ENCODE measurements around the gene STX4.
"Not testable (repeated sequence)": the region's sequence is repeated elsewhere in the genome, so short reads cannot be mapped to it uniquely, and the experiment has no call there.

The STX4 gene

GRCh38 chr16:31007684-31008083 is 25.7 kb upstream of the STX4 start:
- no peak for DNase-seq
- H3K27ac Mint-ChIP-seq, result no peak overlapping the region
- no peaks in the 10 kb centered on the region for H3K9me3 Mint-ChIP-seq
- H3K27me3 Mint-ChIP-seq, result peaks cover 21% of the 10 kb centered on the region
- peaks cover 27% of the 10 kb centered on the region for H3K4me1 Mint-ChIP-seq
- ATAC-seq, result no peak
- no peak overlapping the region for H3K4me3 Mint-ChIP-seq

DNA sequence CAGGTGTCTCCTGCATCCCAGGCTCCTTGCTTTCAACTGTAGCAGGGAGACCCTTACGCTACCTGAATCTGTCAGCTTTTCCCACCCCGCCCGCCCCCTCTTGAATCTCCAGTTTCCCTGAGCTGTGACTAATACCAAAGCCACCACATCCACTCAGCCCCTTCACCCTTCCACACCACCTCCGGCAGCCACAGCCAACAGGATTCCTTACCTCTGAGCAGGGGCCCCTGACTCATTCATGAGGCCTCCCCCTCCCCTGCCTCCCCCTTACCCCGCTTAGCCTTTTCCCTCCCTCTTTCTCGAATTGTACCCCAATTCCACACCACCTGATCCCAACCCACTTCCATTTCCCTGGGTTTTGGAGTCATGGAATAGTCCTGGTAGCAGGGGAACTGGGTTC is 25.2 kb upstream of the STX4 start:
- Mint-ChIP-seq H3K27ac (no peak overlapping the region), H3K4me1 (peaks cover 27% of the 10 kb centered on the region), H3K9me3 (no peaks in the 10 kb centered on the region), H3K27me3 (peaks cover 26% of the 10 kb centered on the region), H3K4me3 (no peak overlapping the region)
- ATAC-seq (no peak), DNase-seq (no peak)

GRCh38 chr16:31008551-31008950 is 24.8 kb upstream of the STX4 start:
- Mint-ChIP-seq H3K27me3 (peaks cover 30% of the 10 kb centered on the region), H3K4me1 (peaks cover 27% of the 10 kb centered on the region), H3K4me3 (no peak overlapping the region), H3K27ac (no peak overlapping the region), H3K9me3 (no peaks in the 10 kb centered on the region)
- ATAC-seq (no peak), DNase-seq (no peak)

- no peak for ATAC-seq
- Mint-ChIP-seq H3K27ac (no peak overlapping the region), H3K27me3 (peaks cover 35% of the 10 kb centered on the region), H3K9me3 (no peaks in the 10 kb centered on the region), H3K4me3 (no peak overlapping the region), H3K4me1 (peaks cover 27% of the 10 kb centered on the region)
- no peak for DNase-seq
These were observed 24.2 kb upstream of the STX4 start for GRCh38 chr16:31009120-31009519.

DNA sequence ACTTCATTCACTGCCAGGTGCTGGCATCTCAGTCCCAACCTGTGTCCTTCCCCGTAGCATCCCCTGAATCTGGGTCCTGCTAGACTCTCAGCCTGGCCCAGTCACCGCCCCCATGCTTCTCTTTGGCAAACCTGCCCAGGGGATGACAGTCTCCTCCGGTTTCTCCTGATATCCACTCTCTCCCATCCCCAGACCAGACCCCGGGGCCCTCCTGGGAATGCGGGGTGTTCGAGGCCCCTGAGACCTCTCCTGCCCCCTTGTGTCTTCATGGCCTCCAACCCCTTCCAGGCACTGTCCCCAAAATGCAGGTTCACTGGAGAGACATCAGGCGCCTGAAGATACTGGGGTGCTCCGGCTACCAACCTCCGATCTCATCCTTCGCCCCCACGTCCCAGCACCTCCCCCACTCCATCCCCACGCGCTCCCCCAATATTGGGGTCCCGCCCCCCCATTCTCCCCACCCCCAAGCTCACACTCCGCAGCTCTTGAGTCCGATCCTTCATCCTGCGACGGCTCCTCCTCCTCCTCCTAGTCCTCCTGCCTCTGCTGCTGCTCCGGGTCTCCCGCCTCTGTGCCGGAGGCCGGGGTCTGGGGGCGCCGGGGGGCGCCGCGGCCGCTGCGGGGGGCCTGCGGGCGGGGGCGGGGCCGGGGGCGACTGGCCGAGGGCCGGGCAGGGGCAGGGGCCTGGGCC is 23.3 kb upstream of the STX4 start:
- Mint-ChIP-seq H3K4me3 (peak overlapping the region; percentile 59 to 76), H3K4me1 (peaks cover 27% of the 10 kb centered on the region), H3K27me3 (peaks cover 36% of the 10 kb centered on the region), H3K27ac (peak overlapping the region; percentile 57 to 67), H3K9me3 (no peaks in the 10 kb centered on the region)
- DNase-seq (no peak), ATAC-seq (peak; percentile 44)

DNA sequence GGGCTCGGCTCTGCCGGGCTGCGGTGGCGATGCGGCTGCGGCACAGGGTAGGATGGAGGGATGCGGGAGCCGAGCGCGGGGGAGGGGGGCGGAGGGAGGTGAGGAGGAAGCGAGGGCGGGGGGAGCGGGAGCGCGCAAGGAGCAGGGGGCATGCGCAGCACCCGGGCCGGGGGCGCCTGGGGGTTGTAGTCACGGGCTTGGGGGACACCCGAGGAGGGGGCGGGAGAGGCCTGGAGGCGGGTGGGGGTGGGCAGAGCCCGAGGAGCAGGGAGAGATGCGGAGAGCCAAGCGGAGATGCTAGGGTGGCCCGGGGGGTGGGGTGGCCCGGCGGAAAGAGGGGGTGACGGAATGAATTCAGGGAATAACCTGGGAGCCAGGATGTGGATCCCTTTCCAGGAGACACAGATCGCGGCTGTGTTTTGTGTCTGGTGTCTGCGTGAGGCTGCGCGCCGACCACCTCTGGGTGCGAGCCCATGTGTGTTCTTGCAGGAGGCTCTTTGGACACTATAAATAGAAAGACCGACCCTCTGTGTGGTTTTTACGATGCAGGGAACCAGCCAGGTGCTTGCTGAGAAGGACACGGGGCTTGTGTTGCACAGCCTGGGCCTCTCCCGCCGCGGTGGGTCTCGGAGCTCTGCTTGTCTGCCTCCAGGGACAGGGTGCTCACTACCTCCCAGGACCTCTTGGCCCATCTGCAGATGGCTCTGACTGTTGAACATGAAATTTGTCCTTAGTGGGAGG is 22.6 kb upstream of the STX4 start, which contains the start of gene STX1B:
STX1B (minus strand) TSS at position 54 of the 741 bp plus-strand sequence. CDS start 242 bp downstream, outside the sequence.
- Mint-ChIP-seq H3K4me1 (peaks cover 27% of the 10 kb centered on the region), H3K4me3 (peak within 1 kb of the TSS; percentile 61 to 76), H3K27me3 (peaks cover 43% of the 10 kb centered on the region), H3K27ac (peak within 1 kb of the TSS; percentile 67 to 81), H3K9me3 (no peaks in the 10 kb centered on the region)
- ATAC-seq (peak; percentile 56), DNase-seq (peak in 1 of 2 donors; percentile 32)

- Mint-ChIP-seq H3K4me1 (peaks cover 27% of the 10 kb centered on the region), H3K4me3 (peak overlapping the region; percentile 61 to 71), H3K27ac (peak overlapping the region; percentile 58 to 71), H3K27me3 (peaks cover 47% of the 10 kb centered on the region)
- ATAC-seq, DNase-seq, H3K9me3 Mint-ChIP-seq: not testable (repeated sequence)
These were observed 21.5 kb upstream of the STX4 start for GRCh38 chr16:31011815-31012214.

DNA sequence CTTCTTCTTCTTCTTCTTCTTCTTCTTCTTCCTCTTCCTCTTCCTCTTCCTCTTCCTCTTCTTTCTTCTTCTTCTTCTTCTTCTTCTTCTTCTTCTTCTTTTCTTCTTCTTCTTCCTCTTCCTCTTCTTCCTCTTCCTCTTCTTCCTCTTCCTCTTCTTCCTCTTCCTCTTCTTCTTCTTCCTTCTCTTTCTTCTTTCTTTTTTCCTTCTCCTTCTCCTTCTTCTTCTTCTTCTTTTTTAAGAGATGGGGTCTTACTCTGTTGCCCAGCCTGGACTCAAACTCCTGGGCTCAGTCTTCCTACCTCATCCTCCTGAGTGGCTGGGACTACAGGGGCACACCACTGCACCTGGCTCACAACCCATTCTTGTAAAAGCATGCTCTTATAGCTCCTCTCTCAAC is 20.1 kb upstream of the STX4 start:
- not testable (repeated sequence) for H3K4me3 Mint-ChIP-seq, DNase-seq, H3K9me3 Mint-ChIP-seq, H3K27ac Mint-ChIP-seq, ATAC-seq
- H3K27me3 Mint-ChIP-seq, result peaks cover 47% of the 10 kb centered on the region
- peaks cover 27% of the 10 kb centered on the region for H3K4me1 Mint-ChIP-seq

DNA sequence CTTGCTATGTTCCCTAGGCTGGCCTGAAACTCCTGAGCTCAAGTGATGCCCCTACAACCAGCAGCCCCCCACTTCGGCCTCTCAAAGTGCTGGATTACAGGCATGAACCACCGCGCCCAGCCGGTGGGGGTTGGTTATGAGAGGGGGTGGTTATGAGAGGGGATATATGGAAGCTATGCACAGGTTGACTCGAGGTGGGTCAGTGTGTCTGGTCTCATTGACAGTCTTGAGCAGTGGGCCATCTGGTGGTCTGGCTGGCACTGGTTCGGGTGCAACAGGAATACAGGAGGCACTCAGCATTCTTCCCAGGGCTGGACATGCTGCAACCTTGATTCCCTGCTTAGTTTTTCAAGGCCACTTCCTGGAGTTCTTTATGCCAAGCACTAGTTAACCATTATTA is 17.3 kb upstream of the STX4 start:
- DNase-seq (no peak), ATAC-seq (no peak)
- H3K27ac Mint-ChIP-seq, result no peak overlapping the region
- H3K4me1 Mint-ChIP-seq, result peaks cover 13% of the 10 kb centered on the region
- H3K27me3 Mint-ChIP-seq, result peaks cover 41% of the 10 kb centered on the region
- no peaks in the 10 kb centered on the region for H3K9me3 Mint-ChIP-seq
- H3K4me3 Mint-ChIP-seq, result no peak overlapping the region

DNA sequence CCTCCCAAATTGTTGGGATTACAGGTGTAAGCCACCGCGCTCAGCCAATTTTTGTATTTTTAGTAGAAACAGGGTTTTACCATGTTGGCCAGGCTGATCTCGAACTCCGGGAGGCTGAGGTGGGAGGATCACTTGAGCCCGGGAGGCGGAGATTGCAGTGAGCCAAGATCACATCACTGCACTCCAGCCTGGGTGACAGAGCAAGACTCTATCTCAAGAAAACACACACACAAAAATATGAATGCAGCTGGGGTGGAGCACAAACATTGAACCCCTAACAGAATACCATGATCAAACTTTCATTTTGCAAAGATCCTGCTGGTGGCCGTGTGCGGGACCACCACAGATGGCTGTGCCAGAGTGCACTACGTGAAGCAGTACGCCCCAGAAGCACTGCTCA is 15.6 kb upstream of the STX4 start:
- DNase-seq, ATAC-seq, H3K27ac Mint-ChIP-seq, H3K4me1 Mint-ChIP-seq, H3K4me3 Mint-ChIP-seq, H3K9me3 Mint-ChIP-seq: not testable (repeated sequence)
- H3K27me3 Mint-ChIP-seq, result peaks cover 25% of the 10 kb centered on the region

- ATAC-seq (no peak), DNase-seq (no peak)
- peaks cover 6% of the 10 kb centered on the region for H3K27me3 Mint-ChIP-seq
- H3K4me3 Mint-ChIP-seq, result no peak overlapping the region
- no peaks in the 10 kb centered on the region for H3K9me3 Mint-ChIP-seq
- H3K27ac Mint-ChIP-seq, result no peak overlapping the region
- peaks cover 7% of the 10 kb centered on the region for H3K4me1 Mint-ChIP-seq
These were observed 12.8 kb upstream of the STX4 start for GRCh38 chr16:31020536-31020935.

- Mint-ChIP-seq H3K27me3 (no peaks in the 10 kb centered on the region), H3K9me3 (no peaks in the 10 kb centered on the region), H3K4me1 (peaks cover 7% of the 10 kb centered on the region), H3K27ac (peak overlapping the region in 1 of 2 donors; percentile 27), H3K4me3 (no peak overlapping the region)
- DNase-seq (no peak), ATAC-seq (no peak)
These were observed 10.7 kb upstream of the STX4 start for GRCh38 chr16:31022544-31023251.

DNA sequence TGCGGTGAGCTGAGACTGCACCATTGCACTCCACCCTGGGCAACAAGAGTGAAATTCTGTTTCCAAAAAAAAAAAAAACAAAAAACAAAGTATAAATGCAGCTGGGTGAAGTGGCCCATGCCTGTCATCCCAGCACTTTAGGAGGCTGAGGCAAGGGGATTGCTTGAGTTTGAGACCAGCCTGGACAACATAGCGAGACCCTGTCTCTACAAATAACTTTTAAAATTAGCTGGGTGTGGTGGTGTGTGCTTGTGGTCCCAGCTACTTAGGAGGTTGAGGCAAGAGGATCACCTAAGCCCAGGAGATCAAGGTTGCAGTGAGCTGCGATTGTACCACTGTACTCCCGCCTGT is 10.1 kb upstream of the STX4 start:
- Mint-ChIP-seq H3K27ac (peak overlapping the region in 1 of 2 donors; percentile 27), H3K4me3 (no peak overlapping the region), H3K9me3 (no peaks in the 10 kb centered on the region), H3K4me1 (peaks cover 7% of the 10 kb centered on the region), H3K27me3 (no peaks in the 10 kb centered on the region)
- no peak for DNase-seq
- ATAC-seq, result no peak

GRCh38 chr16:31023627-31024226 is 9.6 kb upstream of the STX4 start:
- no peak for ATAC-seq
- Mint-ChIP-seq H3K4me1 (peaks cover 7% of the 10 kb centered on the region), H3K9me3 (no peaks in the 10 kb centered on the region), H3K27ac (peak overlapping the region; percentile 3 to 28), H3K27me3 (no peaks in the 10 kb centered on the region), H3K4me3 (no peak overlapping the region)
- no peak for DNase-seq

GRCh38 chr16:31025339-31025738 is 8.0 kb upstream of the STX4 start:
- no peak overlapping the region for H3K4me3 Mint-ChIP-seq
- peaks cover 7% of the 10 kb centered on the region for H3K4me1 Mint-ChIP-seq
- H3K9me3 Mint-ChIP-seq, result no peaks in the 10 kb centered on the region
- no peak for DNase-seq
- ATAC-seq, result no peak
- H3K27ac Mint-ChIP-seq, result no peak overlapping the region
- no peaks in the 10 kb centered on the region for H3K27me3 Mint-ChIP-seq
